GM18861 (cell line): ENCODE measurements around the gene DNAI2.

Experiments used
- ATAC-seq: cut with Tn5 transposase; IDR thresholded peaks from one replicate; pipeline ENCODE4 v1.9.1; 2021; ENCODE audit not compliant: unreplicated experiment

DNAI2 gene

DNA sequence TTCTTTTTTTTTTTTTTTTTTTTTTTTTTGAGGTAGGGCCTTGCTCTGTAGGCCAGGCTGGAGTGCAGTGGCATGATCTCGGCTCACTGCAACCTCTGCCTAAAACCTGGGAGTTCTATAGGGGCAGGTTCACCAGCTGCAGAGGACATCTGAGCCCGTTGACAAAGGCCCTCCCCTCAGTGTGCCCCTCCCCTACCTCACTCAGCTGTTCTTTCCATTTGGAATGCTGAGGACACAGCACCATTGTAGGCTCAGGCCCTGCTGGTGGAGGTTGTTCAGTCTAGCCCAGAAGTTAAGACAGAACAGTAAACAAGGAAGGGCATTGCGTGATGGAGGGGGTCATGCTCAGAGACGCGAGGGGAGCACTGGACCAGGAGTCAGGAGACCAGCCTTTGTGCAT, 30.1 kb downstream of the DNAI2 start:
- ATAC-seq: no peak

GRCh38 chr17:74305865-74306654, 32.0 kb downstream of the DNAI2 start:
- ATAC-seq: no peak

GRCh38 chr17:74307984-74308773, 34.1 kb downstream of the DNAI2 start:
- ATAC-seq: no peak

DNA sequence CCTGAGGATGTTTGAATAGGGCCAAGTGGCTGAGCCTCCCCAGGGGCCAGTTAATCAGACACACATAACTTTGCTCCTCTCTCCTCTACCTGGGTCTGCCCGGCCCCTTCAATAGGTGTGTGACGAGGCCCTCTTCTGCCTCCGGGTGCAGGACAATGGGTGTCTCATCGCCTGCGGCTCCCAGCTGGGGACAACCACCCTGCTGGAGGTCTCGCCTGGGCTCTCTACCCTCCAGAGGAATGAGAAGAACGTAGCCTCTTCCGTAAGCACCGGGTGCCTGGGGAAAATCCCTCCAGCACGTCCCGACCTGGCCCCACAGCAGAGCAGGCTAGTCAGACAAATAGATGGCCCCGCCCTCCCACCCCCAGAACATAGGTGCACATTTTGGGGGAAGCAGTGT, 35.9 kb downstream of the DNAI2 start:
- ATAC-seq: no peak

- no peak for ATAC-seq
Measured at GRCh38 chr17:74314877-74315276, 40.8 kb downstream of the DNAI2 start.

DNA sequence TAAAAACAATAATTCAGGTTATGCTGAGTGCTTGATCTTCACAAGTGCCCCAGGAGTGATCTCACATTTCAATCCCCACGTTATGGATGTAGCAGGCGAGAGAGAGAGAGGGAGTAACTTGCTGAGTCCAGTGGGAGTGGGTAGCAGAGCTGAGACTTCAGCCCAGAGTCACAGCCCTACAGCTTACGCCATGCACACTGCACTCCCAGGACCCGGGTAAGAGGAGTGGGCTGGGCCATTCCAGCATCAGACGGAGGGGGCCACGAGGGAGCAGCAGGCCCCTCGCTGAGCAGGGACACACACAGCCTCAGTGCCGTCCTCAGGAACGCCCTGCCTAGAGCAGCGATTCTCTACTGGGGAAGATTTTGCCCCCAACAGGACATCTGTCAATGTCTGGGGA, 42.2 kb downstream of the DNAI2 start:
- ATAC-seq: no peak

GRCh38 chr17:74317071-74317470, 43.0 kb downstream of the DNAI2 start:
- no peak for ATAC-seq

DNA sequence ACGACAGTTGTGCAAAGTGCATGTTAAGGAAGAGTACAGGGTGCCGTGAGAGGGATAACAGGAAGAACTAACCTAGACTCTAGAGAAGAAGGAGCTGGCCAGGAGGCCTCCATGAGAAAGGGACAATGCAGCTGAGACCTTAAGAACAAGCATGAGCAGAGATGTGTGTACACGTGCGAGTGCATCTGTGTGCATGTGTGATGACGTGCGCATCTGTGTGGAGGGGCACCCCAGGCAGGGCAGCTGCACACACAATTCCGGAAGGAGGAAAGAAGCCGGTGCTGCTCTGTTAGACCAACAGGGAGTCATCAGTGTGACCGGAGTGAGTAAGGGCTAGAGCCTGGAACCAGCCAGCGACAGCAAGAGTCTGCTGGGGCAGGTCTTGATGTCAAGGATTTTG, 44.4 kb downstream of the DNAI2 start:
- ATAC-seq: no peak

GRCh38 chr17:74324521-74324920, 50.5 kb downstream of the DNAI2 start:
- ATAC-seq: no peak

- no peak for ATAC-seq
Measured at GRCh38 chr17:74325376-74325742, 51.3 kb downstream of the DNAI2 start.

DNA sequence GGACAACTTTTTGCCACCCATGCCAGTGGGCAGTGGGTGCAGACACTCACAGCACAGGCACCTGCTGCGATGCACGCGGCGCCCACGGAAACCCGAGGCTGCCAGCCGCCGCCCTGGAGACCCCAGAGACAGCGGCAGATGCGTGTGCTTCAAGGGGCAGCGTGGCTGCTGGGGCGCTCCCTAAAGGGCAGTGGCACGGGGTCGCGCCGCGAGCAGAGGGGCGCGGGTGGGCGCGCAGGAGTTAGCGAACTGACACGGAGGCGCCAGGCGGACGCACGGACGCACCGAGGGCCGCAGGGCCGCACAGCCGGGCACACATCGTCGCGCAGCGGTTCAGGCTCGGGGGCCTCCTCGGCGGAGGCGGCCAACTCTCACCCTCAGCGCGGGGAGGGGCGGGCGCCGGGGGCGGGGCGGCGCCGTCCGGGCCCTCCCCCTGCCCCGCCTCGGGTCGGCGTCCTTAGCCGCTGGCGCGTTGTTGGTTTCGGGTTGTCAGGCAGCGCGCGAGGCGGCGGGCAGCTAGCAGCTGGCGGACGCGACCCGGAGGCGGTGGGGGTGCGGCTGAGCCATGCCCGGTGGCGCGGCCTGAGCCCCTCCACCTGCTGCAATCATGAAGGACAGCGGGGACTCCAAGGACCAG, 51.8 kb downstream of the DNAI2 start, which contains the start of gene KIF19:
Gene KIF19, plus strand, starts transcription at position 484 of the 637 bp plus-strand sequence. Its CDS starts 124 bp downstream, at position 608.
- ATAC-seq: no peak

GRCh38 chr17:74326506-74326905, 52.5 kb downstream of the DNAI2 start:
- ATAC-seq: no peak

DNA sequence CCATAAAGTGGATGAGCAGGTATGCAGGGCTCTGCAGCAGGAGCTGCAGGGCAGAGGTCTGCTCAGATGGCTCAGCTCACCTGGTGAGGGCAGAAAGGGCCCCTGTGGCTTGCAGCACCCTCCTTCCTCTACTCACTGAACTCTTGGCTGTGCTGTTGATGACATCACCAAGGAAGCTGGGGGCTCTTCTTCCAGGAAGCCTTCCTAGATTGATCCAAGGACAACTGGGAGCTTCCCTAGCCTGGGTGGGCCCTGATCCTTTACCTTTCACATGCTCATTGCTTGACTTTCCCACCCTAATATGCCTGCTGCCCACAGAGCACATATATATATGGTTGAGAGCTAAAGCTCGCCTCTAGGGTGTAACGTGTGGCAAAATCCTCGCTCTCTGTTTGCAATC, 54.5 kb downstream of the DNAI2 start:
- no peak for ATAC-seq

GRCh38 chr17:74329378-74329777, 55.3 kb downstream of the DNAI2 start:
- ATAC-seq: no peak

GRCh38 chr17:74330446-74330845, 56.4 kb downstream of the DNAI2 start:
- ATAC-seq: no peak

DNA sequence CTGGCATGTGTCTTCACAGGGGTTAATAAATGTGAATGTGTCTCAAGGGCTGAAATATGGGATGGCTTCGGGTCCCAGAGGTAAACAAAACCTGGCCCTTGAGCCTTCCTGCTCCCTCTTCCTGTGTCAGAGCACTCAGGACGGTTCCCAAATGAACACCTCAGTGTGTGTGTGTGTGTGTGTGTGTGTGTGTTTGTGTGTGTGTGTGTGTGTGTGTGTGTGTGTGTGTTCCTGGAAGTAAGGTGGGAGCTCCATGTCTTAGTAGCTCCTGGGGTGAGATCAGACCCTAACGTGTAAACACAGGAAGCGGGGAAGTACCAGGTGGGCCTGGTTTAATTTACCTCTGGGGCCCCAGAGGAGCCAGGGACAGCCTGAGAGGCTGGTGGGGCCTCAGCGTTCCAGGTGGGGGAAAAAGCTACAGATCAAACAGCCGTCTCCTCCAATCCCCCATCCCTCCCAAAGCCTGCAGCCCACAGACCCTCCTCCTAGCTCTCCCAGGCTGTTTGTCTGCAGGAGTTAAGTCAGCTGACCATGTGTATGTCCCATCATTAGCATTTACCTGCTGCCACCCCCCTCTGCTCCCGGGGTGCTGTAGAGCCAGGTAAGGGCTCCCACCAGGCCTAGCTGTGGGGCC, 58.1 kb downstream of the DNAI2 start:
- no peak for ATAC-seq

DNA sequence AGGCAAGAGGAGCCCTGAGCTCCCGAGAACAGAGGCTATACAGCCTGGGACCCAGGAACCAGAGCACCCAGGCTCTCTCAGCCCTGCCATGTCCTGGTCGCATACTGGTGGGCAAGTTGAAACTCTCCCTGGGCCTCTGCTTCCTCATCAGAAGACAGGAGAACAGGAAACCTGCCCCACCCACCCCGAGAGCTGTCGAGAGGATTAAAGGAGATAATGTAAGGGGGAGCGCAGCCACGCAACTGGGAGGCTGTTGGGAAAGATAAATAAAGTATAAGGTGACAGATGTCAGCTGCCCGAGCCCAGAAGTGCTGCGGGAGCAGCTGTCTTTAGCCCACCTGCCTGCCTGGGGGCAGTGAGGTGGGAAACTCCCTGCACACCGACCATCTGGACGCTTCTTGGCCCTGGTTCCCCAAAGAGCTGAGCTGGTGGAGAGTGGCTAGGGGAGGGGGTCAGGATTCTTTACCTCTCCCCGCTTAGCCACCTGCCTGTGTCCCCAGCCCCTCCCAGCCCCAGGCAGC, 58.8 kb downstream of the DNAI2 start:
- ATAC-seq: no peak

- no peak for ATAC-seq
Measured at GRCh38 chr17:74334393-74335039, 60.5 kb downstream of the DNAI2 start.

DNA sequence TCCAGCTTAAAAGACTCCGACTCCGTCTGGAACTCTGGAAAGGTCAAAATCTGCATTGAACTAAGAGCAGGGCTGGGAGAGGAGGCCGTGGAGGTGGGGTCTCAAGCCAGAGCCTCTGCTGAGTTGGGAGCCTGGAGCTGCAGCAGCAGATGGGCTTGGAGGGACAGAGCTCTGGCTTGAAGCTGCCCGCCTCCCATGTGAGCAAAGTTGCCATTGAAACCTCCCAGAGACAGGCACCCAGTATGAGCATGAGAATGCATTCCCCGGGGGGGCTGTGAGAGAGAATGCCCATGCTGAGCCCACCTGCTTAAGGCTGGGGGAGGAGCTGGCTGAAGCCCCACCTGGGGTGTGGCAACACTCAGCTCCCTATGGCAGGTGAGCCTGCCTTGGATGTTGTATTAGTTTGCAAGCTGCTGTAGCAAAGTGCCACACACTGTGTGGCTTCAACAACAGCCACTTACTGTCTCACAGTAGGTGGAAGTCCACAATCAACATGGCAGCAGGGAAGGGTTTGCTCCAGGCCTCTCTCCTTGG, 61.6 kb downstream of the DNAI2 start:
- ATAC-seq: no peak

- no peak for ATAC-seq
Measured at GRCh38 chr17:74336307-74336706, 62.3 kb downstream of the DNAI2 start.
